Measurements from ENCODE around the gene MAML2.

MAML2 gene

GRCh38 chr11:96054870-96055705, 287.9 kb downstream of the MAML2 start:
- peak; percentile 74 for DNase-seq

- DNase-seq: no peak
Observed at GRCh38 chr11:96052921-96053651, 289.9 kb downstream of the MAML2 start.

GRCh38 chr11:96051820-96052219, 291.2 kb downstream of the MAML2 start:
- no peak for DNase-seq

DNA sequence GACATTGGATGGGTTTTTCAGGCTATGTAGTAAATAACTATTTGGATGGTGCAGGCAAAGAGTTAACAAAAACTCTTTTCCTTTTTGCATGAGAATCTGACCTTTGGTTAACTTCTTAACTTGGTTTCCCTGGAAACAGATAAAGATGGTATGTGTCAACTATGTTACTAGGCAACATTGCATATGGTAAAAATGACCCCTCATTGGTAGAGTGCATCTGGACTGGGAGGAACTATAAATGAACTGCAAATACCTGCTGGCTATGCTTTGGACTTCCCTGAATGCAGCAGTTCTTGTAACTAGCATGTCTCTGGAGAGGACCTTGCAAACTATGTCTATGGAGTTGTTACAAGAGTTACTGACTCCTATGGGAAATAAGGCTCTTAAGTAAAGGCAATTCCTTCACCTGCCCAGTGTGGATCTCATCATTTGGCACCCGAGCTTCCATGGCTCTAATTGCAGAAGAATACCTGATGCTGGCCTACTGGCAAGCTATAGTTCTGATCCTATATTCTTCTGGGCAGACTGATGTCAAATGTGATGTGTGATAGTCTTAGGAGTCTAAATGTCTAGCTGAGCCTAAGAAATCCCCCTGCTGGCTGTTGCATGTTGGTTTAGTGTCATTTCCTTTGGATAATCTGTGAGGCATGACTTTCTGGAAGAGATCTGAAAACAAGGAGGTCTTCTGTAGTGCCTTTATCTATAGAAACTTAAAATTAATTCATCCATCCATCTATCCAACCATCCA, 292.4 kb downstream of the MAML2 start:
- DNase-seq: no peak

- DNase-seq: no peak
Observed at GRCh38 chr11:96049426-96049825, 293.6 kb downstream of the MAML2 start.

GRCh38 chr11:96045622-96046456, 297.2 kb downstream of the MAML2 start:
- peak; percentile 31 for DNase-seq

- no peak for DNase-seq
Observed at GRCh38 chr11:96044747-96045146, 298.2 kb downstream of the MAML2 start.

GRCh38 chr11:96044311-96044710, 298.7 kb downstream of the MAML2 start:
- DNase-seq: no peak

- DNase-seq: no peak
Observed at GRCh38 chr11:96043291-96043690, 299.7 kb downstream of the MAML2 start.

DNA sequence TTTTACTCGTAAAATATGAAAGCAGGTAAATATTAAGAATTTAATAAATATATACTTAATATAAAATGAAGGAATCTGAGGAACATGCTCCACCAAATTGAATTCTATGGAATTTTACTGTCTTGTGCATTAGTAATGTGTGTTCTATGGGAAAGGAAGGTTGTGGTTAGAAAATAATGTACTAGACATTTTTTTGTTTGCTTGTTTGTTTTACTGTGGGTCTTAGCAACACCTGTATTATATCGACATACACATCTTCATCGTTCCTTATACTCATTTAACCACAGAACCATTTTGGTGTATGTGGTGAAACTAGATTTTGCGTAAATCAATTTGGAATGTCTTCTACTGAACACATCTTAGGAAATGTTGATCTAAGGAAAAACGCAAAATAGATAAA, 304.9 kb downstream of the MAML2 start:
- no peak for DNase-seq

DNA sequence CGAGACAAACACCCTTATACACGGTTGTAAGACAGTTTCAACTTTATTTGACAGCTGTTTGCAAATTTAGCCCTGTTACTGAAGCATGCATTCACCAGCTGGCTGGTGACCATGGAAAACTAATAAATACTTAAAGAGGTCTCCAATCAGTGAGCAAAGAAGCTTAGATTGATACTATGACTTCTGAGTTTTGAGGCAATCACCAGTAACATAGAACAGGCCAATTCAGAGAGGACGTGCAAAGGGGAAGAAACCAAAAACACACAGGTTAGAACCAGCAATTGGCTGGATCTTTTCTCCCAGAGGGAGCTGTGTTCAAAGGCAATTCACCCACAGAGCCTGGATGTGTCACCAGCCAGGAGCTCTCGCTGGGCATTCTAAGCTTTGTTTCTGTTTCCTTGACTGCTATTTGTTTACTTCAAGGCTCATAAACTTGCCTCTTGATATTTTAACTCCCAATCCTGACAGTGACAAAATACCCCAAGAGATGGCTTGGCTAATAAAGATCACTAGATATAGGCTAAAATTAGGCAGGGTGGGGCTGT, 305.5 kb downstream of the MAML2 start:
- DNase-seq: peak; percentile 6

DNA sequence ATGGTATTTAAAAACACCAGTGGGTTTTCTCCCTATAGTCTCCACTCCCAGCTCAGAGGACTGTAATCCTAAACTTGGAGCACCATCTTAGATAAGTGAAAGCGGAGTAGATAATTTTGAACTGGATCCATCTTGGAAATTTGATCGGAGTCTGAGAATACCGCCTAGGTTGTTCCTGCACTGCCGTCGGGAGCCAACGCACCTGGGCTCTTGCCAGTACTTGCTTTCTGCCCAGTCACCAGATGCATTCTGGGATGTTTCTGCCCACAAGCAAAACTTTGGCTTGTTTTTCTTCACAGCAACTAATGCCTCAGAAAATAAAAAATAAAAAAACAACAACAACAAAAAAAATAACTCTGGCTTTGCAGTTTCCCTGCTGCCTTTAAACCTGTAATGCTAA, 306.1 kb downstream of the MAML2 start:
- peak; percentile 21 for DNase-seq

DNA sequence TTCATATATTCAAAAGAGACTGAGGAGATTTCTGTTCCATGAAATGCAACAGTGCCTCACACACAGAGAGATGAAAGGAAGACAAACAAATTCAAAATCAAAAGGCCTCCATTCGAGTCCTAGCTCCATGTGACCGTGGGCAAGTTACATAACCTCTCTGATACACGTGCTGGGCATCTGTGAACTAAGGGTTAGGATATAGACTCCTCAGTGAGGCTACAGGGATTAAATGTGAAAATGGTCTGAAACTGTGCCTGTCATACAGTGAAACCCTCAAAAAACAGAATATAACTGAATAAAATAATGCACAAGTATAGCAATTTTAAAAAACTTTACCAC, 307.3 kb downstream of the MAML2 start:
- no peak for DNase-seq

DNA sequence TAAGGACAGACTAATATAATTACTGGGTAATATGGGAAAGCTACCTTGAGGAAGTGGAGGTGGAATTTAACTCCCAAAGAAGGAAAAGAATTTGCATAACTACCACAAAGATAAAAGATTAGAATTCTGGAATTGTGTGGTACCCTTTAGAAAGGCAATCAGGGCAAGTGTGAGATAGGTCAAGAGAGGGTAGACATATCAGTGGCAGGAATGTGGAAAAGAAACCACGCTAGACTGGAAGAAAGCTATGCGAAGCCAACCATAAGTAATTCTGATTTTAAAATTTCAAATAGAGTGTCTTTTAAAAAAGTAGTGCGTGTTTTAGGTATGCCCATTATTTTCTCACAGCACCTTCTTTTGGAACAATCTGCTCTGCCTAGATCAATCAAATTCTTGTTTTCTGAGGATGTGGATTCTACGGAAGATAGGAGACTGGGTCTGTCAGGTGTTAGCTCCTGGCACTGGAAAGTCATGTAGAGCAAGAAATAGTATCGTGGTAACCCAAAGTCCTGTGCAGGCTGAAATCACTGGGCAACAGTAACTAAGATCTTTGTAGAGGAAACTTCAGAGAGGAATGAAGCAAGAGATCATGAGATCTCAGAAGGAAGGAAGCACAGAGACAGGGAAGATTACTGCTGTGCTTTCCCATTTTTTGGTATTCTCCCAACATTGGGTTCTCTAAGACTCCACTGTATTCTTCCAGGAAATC, 307.8 kb downstream of the MAML2 start:
- DNase-seq: no peak

DNA sequence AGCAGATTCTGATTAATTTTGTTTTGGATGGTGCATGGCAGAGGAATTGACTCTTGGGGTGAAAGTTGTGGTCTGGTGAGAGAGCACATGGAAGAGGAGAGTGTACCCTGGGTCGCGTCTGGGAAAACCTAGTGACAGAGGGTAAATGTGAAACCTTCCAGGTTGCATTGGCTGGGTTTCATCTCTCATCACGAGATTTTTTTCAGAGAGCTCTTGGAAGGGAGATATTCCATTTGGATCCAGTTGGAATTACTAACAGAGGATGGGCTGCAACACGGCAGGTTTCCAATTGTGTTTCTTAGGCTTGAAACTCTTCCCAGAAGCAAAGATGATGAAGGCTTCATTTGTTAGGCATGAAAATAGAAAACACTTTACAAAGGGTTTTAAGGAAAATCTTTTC, 309.4 kb downstream of the MAML2 start:
- no peak for DNase-seq

DNA sequence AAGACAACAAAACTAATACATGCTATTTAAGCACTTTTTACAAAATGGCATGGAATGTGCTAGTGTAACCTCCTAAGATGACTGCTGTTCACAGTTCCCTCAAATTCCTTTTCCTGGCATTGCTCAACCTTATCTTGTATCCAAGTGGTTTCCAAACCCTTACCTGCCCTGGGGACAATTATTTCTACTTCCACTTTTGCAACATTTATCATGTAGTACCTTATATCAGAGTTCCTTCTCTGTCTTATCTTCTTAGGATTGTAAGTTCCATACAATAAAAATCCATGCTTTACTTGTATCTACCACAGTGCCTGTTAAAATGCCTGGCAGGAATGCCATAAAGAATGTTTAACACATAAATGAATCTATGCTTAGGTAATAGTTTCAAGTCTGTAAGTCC, 309.9 kb downstream of the MAML2 start:
- no peak for DNase-seq

- no peak for DNase-seq
Observed at GRCh38 chr11:96028746-96029145, 314.2 kb downstream of the MAML2 start.

DNA sequence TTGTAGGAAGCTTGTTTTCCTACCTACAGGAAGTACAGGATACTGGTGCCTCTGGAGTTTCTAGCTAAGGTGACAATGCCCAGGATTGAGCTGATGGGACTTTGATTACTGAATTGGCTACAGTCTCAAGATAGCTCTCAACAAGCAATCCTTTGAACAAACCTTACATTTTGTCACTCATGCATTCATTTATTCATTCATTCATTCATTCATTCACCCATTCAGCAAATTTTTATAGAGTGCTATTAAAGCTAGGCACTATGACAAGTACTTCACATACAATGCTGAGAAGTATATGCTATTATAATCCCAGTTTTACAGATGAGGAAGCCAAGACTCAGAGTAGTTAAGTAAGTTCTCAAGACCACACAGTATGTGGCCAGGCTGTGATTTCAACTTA, 316.0 kb downstream of the MAML2 start:
- no peak for DNase-seq

GRCh38 chr11:96026310-96026709, 316.7 kb downstream of the MAML2 start:
- DNase-seq: no peak

DNA sequence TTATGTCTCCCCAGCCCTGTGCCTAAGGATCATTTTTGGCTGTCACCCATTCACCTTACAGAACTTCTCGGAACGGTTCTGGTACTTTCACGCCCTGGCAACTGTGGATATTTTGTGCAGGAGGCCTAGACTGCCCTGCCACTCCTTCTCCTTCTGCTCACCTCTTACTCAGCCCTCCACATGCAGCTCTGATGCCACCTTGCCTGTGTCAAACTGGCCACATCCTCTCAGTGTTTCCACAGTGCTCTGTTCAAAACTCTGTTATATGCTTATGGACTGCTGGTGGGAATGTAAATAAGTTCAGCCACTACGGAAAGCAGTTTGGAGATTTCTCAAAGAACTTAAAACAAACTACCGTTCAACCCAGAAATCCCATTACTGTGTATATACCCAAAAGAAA, 318.3 kb downstream of the MAML2 start:
- DNase-seq: no peak

GRCh38 chr11:96023275-96023674, 319.7 kb downstream of the MAML2 start:
- DNase-seq: no peak

Data from NCI-H1105 treated with DMSO at 0.1 percent for 48 hours (cell line).